ENCODE data around the gene FAM20B.

GRCh38 chr1:178986204-178986603 is 39.5 kb upstream of the FAM20B start:
- TF ChIP-seq CTCF (IDR thresholded peaks at IDR 0.05) (no peak), POLR2A (IDR thresholded peaks at IDR 0.05) (no peak)
